Stomach (tissue), 9 donors: ENCODE data around the gene UCN. TPM values are rescaled to one million over a fixed set of nuclear protein-coding genes. Genes with fewer than 3 reads are reported as not detected.

Experiments
- DNase-seq, 2 donors: peaks; one replicate each; pipeline versions ENCODE4 v3.0.0 to v3.0.0-alpha.2; 2013 to 2019
- H3K27ac ChIP-seq, 5 donors: fragments of 200-600 bp in 4 of 5; sonication (generic) in 4 of 5; one replicate each; pipeline ENCODE4 v1.5.1; 2013 to 2019; ENCODE audit warnings: mild to moderate bottlenecking in 1 of 5, moderate library complexity in 1 of 5
- H3K27me3 ChIP-seq, 3 donors: fragments of 200-600 bp; sonication (generic); one replicate each; pipeline ENCODE4 v1.5.1; 2017 to 2019; ENCODE audit warnings: mixed run types in 1 of 3
- H3K36me3 ChIP-seq, 4 donors: fragments of 200-600 bp; sonication (generic); 1 replicate in 3 of 4; 2 replicates in 1 of 4; pipeline ENCODE4 v1.5.1; 2016 to 2019
- H3K4me1 ChIP-seq, 4 donors: fragments of 200-600 bp; sonication (generic); one replicate each; pipeline ENCODE4 v1.5.1; 2016 to 2019
- H3K4me3 ChIP-seq, 4 donors: fragments of 200-600 bp; sonication (generic) in 3 of 4; one replicate each; pipeline ENCODE4 v1.5.1; 2016 to 2019; ENCODE audit warnings: mild to moderate bottlenecking in 1 of 4
- H3K9me3 ChIP-seq, 4 donors: fragments of 200-600 bp; sonication (generic); one replicate each; pipeline ENCODE4 v1.5.1; 2016 to 2019
- CTCF ChIP-seq, 7 experiments: fragments of 450-650 bp in 4 of 7; fragments of 200-600 bp in 3 of 7; sonication (generic) in 3 of 7; IDR thresholded peaks; one replicate each; pipeline ENCODE4 v1.5.1; 2016 to 2019; ENCODE audit warnings: antibody characterized with exemption in 7 of 7, control low read depth in 2 of 7, mild to moderate bottlenecking in 1 of 7
- EP300 ChIP-seq: sonication (generic); formaldehyde crosslinking; IDR thresholded peaks from one replicate; pipeline ENCODE4 v1.6.1; 2017; ENCODE audit warnings: antibody characterized with exemption
- POLR2A ChIP-seq, 4 donors: fragments of 450-650 bp; IDR thresholded peaks; one replicate each; pipeline ENCODE4 v1.6.1; 2016; ENCODE audit warnings: antibody characterized with exemption in 4 of 4, control low read depth in 2 of 4, mild to moderate bottlenecking in 1 of 4, moderate library complexity in 1 of 4
- POLR2AphosphoS5 ChIP-seq, 3 donors: sonication (generic); formaldehyde crosslinking; IDR thresholded peaks; one replicate each; pipeline ENCODE4 v1.6.1; 2016; ENCODE audit warnings: antibody characterized with exemption in 3 of 3
- WGBS, 5 donors: extraction: QIAGEN DNeasy Blood & Tissue Kit in 3 of 5; methylation state at CpG; one replicate each; pipeline versions ENCODE4 v1.1.5 to v1.1.7; 2013 to 2018; 5-methylcytosine and 5-hydroxymethylcytosine counted together
- intact Hi-C: fragments of 100-400 bp; cut with DNase I; formaldehyde crosslinking; loops from one replicate; pipeline ENCODE4 v1.15.1; 2023; ENCODE audit warnings: low total_unique reads
- polyA plus RNA-seq, 3 donors: library from polyadenylated mRNA; stranded (reverse); fragments of 200-250 nt; gene quantifications; one replicate each; pipeline ENCODE4 v1.2.3, GENCODE V29; 2013
- total RNA-seq, 5 donors: library from RNA; depleted of rRNA; stranded (reverse); fragments of >200 nt; gene quantifications; one replicate each; pipeline versions ENCODE4 v1.1.0 to v1.2.3, GENCODE V29; 2014 to 2016
- donor health status: healthy with polysubstance abuse.
- donor health status: Bipolar disorder and iron deficiency.
- donor health status: healthy.

UCN gene
- total and polyA plus RNA-seq, 8 donors = 3.5 to 6.7 (median 4.1) TPM; not detected in 5

- peaks cover 0 to 7% (median 0%) of the 10 kb centered on the region in 4 donors for H3K4me1 ChIP-seq
- no peak for DNase-seq
- TF ChIP-seq CTCF (IDR thresholded peaks at IDR 0.05) (no peak), EP300 (no peak), POLR2AphosphoS5 (IDR thresholded peaks at IDR 0.05) (no peak), POLR2A (IDR thresholded peaks at IDR 0.05) (no peak)
- intact Hi-C loops = loop anchor here (5.0 kb wide), 1 partner anchor 180 kb away; no protein-coding TSS in a partner anchor
- H3K36me3 ChIP-seq = no peaks in the 10 kb centered on the region
- 58 to 86% (median 75%) methylated on average over 4 to 5 of the region's 5 CpGs for WGBS, 5 donors
- no peaks in the 10 kb centered on the region for H3K9me3 ChIP-seq
- no peak within 1 kb of the TSS for H3K27ac ChIP-seq
- peaks cover 0 to 70% (median 13%) of the 10 kb centered on the region in 3 donors for H3K27me3 ChIP-seq
- H3K4me3 ChIP-seq = no peak within 1 kb of the TSS
Observed at GRCh38 chr2:27281855-27282559, 26.2 kb downstream of the UCN start, which contains the start of gene TRIM54. TRIM54 (plus strand) TSS chr2:27282429; CDS start chr2:27282732, 303 bp downstream.

- H3K4me1 ChIP-seq = peaks cover 0 to 7% (median 0%) of the 10 kb centered on the region in 4 donors
- no peaks in the 10 kb centered on the region for H3K9me3 ChIP-seq
- H3K36me3 ChIP-seq = no peaks in the 10 kb centered on the region
- intact Hi-C loops = loop anchor here (5.0 kb wide), 1 partner anchor 179 kb away; no protein-coding TSS in a partner anchor
- WGBS, 5 donors = 63 to 79% (median 76%) methylated on average over 3 of the region's 3 CpGs
- H3K27ac ChIP-seq = no peak overlapping the region
- H3K27me3 ChIP-seq = peaks cover 0 to 67% (median 13%) of the 10 kb centered on the region in 3 donors
- H3K4me3 ChIP-seq = no peak overlapping the region
- DNase-seq = no peak
- TF ChIP-seq POLR2AphosphoS5 (IDR thresholded peaks at IDR 0.05) (no peak), EP300 (no peak), CTCF (IDR thresholded peaks at IDR 0.05) (no peak), POLR2A (IDR thresholded peaks at IDR 0.05) (no peak)
Observed at GRCh38 chr2:27281442-27281841, 26.8 kb downstream of the UCN start.

DNA sequence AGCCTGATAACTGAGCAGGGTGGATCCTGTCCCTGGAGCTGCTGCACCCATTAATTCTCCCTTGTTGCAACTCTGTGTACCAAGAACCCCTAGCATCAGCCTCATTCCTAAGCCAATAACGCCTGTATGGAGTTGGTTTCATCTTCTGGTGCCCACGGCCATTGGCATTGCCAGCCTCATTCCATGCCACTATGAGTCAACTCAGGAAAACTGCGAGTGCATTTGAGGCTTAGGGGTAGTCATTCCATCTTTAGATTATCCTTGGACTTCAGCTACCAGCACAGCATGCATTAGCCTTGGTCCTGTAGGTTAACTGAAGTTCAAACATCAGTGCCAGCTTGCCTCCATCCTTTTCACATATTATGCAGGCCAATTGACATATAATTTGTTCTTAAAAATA, 27.4 kb downstream of the UCN start:
- H3K4me3 ChIP-seq = no peak overlapping the region
- H3K27ac ChIP-seq = no peak overlapping the region
- intact Hi-C loops = loop anchor here (5.0 kb wide), 1 partner anchor 179 kb away; no protein-coding TSS in a partner anchor
- DNase-seq = no peak
- 62 to 83% (median 77%) methylated on average over 3 of the region's 3 CpGs for WGBS, 5 donors
- H3K9me3 ChIP-seq = no peaks in the 10 kb centered on the region
- peaks cover 0 to 66% (median 13%) of the 10 kb centered on the region in 3 donors for H3K27me3 ChIP-seq
- TF ChIP-seq POLR2AphosphoS5 (IDR thresholded peaks at IDR 0.05) = no peak
- TF ChIP-seq POLR2A (IDR thresholded peaks at IDR 0.05) = no peak
- TF ChIP-seq CTCF (IDR thresholded peaks at IDR 0.05) = no peak
- no peak for TF ChIP-seq EP300
- no peaks in the 10 kb centered on the region for H3K36me3 ChIP-seq
- peaks cover 0 to 7% (median 0%) of the 10 kb centered on the region in 4 donors for H3K4me1 ChIP-seq

GRCh38 chr2:27278010-27278409, 30.2 kb downstream of the UCN start:
- peaks cover 0 to 68% (median 13%) of the 10 kb centered on the region in 3 donors for H3K27me3 ChIP-seq
- peaks cover 0 to 7% (median 0%) of the 10 kb centered on the region in 4 donors for H3K4me1 ChIP-seq
- H3K9me3 ChIP-seq = no peaks in the 10 kb centered on the region
- DNase-seq = no peak
- no peak overlapping the region for H3K4me3 ChIP-seq
- 45 to 100% (median 70%) methylated on average over 1 of the region's 1 CpG for WGBS, 5 donors
- H3K27ac ChIP-seq = no peak overlapping the region
- H3K36me3 ChIP-seq = no peaks in the 10 kb centered on the region
- no peak for TF ChIP-seq CTCF (IDR thresholded peaks at IDR 0.05)
- TF ChIP-seq EP300 = no peak
- TF ChIP-seq POLR2AphosphoS5 (IDR thresholded peaks at IDR 0.05) = no peak
- TF ChIP-seq POLR2A (IDR thresholded peaks at IDR 0.05) = no peak
- intact Hi-C loops = no loop called here
